MM.1S (cell line): ENCODE measurements around the gene FAM124B.

Source experiments
- EZH2 ChIP-seq: fragments of 300-600 bp; sonication (generic); optimal IDR thresholded peaks from 2 replicates; pipeline ENCODE3; 2017; ENCODE audit warnings: low read depth, mild to moderate bottlenecking, antibody characterized with exemption, low read length, mixed read lengths
- TF ChIP-seq, protein P1 (sequence below): fragments of 300-600 bp; sonication (generic); IDR thresholded peaks from 2 replicates; pipeline ENCODE4 v1.5.1; 2016; ENCODE audit warnings: antibody characterized with exemption, low read length, mixed read lengths

DNA sequence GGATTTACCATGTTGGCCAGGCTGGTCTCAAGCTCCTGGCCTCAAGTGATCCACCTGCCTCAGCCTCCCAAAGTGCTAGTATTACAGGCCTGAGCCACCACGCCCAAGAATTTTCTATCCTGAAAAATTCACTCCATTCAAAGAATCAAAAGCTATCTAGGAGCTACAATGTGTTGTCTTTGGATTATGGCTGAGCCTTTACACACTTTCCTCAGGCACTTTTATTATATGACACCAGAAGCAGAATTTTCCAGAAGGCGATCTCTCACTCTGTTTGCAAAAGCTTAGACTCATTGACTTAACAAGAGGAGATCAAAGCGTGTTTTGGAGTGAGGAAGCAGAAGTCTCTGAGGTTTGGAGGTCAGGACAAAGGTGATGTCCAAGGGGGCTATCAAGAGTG, 3.6 kb downstream of the FAM124B start:
- TF ChIP-seq, protein P1, sequence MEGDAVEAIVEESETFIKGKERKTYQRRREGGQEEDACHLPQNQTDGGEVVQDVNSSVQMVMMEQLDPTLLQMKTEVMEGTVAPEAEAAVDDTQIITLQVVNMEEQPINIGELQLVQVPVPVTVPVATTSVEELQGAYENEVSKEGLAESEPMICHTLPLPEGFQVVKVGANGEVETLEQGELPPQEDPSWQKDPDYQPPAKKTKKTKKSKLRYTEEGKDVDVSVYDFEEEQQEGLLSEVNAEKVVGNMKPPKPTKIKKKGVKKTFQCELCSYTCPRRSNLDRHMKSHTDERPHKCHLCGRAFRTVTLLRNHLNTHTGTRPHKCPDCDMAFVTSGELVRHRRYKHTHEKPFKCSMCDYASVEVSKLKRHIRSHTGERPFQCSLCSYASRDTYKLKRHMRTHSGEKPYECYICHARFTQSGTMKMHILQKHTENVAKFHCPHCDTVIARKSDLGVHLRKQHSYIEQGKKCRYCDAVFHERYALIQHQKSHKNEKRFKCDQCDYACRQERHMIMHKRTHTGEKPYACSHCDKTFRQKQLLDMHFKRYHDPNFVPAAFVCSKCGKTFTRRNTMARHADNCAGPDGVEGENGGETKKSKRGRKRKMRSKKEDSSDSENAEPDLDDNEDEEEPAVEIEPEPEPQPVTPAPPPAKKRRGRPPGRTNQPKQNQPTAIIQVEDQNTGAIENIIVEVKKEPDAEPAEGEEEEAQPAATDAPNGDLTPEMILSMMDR: no peak
- TF ChIP-seq EZH2: no peak
